Coronary artery (tissue), 2 donors: ENCODE data around the gene WBP2.

ENCODE experiments used
- DNase-seq: peaks from one replicate; pipeline ENCODE4 v3.0.0-alpha.2; 2017; ENCODE audit warnings: low spot score
- H3K27ac ChIP-seq, 2 donors: fragments of 200-600 bp; sonication (generic); one replicate each; pipeline ENCODE4 v1.5.1; 2016 to 2019
- H3K4me3 ChIP-seq: fragments of 200-600 bp; sonication (generic); 2 replicates; pipeline ENCODE4 v1.5.1; 2016; ENCODE audit warnings: mild to moderate bottlenecking, moderate library complexity
- CTCF ChIP-seq: fragments of 200-600 bp; sonication (generic); IDR thresholded peaks from one replicate; pipeline ENCODE4 v1.5.1; 2019; ENCODE audit warnings: antibody characterized with exemption

The WBP2 gene

DNA sequence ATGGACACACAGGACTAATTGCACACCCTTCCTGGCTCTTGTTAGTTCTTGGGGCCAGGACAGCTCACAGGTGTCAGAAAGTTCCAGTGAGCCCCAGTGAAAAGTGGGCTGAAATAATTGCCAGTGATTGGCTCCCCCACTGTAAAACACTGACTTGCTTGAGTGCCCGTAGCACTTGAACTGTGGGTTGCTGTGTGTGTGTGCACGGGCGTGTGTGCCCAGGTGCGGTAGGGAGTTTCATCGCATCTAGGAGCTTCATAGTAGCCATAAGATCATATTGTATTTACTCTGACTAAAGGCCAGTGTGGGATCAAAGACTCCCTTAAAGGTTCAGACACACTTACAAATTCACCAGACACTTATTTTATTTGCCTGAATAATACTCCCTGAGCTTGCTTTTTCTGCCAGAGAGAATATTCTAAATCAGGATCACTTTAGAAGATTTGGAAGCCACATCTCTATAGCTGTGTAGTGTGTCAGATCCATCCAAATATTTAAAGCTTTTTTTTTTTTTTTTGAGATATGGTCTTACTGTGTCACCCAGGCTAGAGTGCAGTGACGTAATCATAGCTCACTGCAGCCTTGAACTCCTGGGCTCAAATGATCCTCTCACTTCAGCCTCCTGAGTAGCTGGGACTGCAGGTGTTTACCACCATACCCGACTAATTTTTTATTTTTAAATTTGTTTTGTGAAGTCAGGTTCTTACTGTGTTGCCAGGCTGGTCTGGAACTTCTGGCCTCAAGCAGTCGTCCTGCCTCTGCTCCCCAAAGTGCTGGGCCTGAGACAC is 59.1 kb downstream of the WBP2 start:
- no peak for DNase-seq
- no peak for TF ChIP-seq CTCF
- no peak overlapping the region for H3K27ac ChIP-seq
- H3K4me3 ChIP-seq: no peak overlapping the region
